NCI-H1694 treated with DMSO at 0.1 percent for 48 hours (cell line): ENCODE results near the gene CTNND2.
"Not testable (repeated sequence)": the region's sequence is repeated elsewhere in the genome, so short reads cannot be mapped to it uniquely, and the experiment has no call there.

ENCODE experiments used
- DNase-seq: peaks from one replicate; lab custom pipeline; 2025; lab: John Stamatoyannopoulos, UW

CTNND2 gene

GRCh38 chr5:11076945-11077613 is 827.2 kb downstream of the CTNND2 start:
- no peak for DNase-seq

DNA sequence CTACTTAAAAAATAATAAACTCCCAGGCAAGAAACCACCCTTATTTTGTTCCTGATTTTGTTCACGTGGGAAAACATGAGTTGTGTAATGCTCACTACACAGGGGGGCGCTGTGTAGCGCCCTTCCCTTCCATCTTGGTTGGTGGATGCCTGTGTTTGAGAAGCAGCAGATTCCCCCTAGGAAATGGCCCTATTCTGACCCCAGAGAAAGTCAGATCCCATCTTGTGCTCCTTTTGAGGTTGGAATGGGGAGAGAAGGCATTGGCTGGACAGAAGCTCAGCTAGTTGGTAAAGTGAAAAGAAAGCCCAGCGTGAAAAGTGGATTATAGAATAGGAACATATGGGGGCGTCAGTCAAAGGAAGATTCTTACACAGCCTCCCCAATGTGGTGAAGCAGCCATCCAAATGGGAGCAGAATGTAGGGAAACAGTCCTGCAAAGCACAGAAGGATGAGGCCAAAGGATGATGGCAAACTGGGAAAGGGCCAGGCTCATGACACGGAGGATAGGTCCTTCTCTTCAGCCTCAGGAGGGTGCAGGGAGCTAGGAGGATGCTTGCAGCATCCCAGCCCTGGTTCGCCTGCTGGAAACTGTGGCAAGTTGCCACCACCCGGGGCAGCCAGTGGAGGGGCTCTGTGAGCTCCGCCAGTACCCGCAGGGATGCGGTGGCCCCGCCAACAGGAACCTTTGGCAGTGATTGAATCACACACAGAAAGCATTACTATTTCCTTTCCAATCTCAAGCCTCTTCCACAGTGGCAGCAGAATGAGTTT is 829.0 kb downstream of the CTNND2 start:
- DNase-seq, result peak; percentile 36

DNA sequence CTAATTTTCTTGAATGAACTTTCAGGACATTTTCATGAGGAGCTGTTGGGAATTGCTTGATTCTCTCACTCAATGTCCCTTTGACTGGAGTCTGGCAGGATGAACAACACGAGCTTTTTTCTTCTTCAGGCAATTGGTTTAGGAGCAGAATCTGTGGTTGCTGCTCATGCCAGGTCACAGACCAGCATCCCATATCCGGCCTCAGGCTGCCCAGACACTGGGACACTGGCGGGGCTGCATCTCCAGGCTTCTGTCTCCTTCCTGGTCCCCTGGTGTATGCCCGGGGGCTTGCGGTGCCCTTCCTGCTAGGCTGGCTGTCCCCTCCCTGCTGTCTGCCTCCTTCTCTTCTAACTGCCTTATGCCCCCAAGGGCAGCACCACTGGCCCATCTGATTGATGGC is 831.7 kb downstream of the CTNND2 start:
- DNase-seq, result no peak

DNA sequence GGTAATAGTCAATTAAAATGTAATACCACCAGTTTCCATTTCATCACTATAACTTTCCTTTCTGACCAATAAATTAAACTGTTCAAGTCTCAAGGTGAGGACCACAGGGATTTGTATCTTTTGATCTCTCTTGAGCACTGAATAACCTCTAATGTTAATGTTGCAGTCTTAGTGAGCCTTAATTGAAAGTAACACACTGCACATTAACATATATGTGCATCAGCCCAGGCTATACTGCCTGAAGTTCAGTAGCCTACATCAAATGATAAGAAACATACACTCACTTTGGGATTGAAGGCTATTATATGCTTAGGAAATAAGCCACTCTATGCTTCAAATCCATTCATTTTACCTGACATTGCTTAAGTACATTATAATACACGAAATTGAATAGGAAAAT is 832.2 kb downstream of the CTNND2 start:
- no peak for DNase-seq

DNA sequence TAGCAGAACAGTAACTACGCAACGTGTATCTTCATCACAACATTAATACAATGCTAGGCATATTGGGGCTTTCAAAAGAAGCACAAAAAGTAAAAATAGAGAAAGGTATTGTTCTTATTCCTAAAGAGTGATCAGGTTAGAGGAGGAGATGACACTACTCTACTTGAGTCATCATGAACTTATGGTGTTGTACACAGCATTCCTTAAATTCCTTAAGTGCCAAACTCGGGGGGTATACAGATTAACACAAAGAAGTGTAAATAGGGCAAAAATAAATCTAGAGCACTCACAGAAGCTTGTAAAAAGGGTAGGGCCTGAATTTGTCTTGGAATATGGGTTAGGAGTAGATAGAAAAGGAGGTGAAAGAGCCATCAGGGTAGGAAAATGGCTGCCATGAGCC is 835.2 kb downstream of the CTNND2 start:
- DNase-seq, result no peak

DNA sequence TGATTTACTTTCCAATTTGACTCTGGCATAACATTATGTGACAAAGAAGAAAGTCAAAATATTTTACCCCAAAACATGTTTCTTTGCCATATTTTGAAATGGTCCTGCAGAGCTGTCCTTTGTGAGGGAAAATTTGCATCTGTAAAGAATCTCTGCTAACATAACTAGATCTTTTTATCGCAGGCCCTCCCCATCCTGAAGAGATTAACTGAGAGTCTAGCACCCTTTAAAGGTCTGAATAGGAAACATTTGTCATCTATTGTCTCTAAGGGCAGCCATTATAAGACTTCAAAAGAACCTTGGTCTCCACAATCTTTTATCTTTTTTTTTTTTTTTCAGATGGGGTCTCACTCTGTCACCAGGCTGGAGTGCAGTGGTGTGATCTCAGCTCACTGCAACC is 838.5 kb downstream of the CTNND2 start:
- not testable (repeated sequence) for DNase-seq

DNA sequence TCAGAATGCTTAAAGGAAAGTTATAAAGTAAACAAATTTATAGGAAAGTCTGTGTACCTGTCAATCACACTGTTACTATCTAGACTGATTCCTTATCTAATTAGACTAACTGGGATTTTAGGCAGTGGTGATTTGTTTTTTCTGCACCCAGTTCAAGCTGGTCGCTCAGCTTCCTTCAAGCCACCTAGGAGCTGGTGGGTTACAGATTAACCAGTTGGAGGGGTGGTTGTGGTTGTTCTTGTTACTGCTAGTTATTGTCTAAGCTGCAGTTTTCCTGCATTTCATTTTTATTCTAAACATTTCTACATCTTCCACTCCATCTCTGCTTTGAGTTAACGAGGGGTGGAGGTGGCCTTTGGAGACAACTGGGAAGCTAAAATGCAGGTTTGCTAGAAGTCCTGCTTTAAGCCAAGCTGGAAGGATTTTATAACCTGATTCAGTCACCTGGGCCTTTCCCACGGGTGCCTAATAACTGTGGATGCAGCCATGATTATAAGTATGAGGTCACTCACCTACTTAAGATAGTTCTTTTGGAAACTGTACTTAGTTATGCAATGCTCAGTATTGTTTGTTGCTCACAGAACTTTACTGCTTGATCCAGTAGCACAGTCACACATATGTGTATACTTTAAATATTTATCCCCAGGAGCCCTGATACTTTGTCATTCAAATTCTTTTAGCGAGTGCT is 839.3 kb downstream of the CTNND2 start:
- no peak for DNase-seq

GRCh38 chr5:11062397-11062796 is 841.8 kb downstream of the CTNND2 start:
- DNase-seq, result no peak

DNA sequence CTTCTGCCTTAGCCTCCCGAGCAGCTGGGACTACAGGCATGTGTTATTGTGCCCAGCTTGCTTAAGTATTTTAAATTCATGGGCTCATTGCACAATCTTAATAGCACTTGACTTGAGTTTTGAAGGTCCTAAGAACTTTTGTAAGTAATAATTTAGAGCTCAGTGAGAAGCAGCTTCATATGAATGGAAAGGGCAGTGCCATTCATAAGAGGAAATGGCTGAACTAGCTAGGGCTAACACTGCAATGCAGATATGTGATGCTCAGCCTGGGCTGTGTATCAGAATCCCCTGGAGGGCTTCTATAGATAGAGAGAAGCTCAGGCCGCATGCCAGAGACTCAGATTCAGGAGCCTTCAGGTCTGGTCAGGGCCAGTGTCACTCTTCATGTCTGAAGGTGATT is 847.7 kb downstream of the CTNND2 start:
- DNase-seq, result no peak

- DNase-seq, result no peak
Measured at GRCh38 chr5:11054014-11054413, 850.2 kb downstream of the CTNND2 start.

GRCh38 chr5:11052871-11053270 is 851.4 kb downstream of the CTNND2 start:
- DNase-seq, result no peak

GRCh38 chr5:11050596-11051304 is 853.5 kb downstream of the CTNND2 start:
- DNase-seq, result no peak

DNA sequence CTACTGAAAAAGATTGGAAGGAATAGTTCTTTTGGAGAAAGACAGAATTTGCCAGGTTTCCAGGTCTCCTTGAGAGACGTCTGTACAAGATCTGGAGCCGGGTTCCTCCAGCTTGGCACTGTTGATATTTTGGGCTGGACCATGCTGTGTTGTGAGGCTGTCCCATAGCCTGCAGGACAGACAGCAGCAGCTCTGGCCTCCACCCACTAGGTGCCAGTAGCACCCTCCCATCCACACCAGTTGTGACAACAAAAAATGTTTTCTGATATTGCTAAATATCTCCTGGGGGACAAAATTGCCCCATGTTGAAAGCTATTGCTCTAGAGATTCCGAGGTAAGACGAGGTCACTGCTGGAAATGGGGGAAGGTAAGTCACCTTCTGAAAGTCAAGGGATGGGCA is 855.5 kb downstream of the CTNND2 start:
- no peak for DNase-seq

DNA sequence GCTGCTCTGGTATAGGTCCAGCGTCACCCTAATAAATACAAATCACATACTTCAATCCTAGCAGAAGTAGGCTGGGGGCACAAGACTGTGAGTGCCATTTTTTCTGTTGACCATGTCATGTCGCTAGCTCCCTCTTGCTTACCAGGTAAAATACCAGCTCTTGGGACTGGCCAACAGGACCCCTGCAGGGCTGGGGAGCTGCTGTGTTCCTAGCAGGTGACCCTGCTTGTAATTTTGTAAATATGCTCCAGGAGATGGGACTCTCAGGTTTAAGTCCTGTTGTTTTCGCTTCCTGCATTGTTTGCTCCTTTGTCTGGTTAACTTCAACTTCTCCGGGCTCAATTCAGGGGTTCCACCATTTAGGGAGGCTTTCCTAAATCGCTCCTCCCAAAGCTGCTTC is 856.6 kb downstream of the CTNND2 start:
- DNase-seq, result no peak

- no peak for DNase-seq
Measured at GRCh38 chr5:11047030-11047429, 857.2 kb downstream of the CTNND2 start.

- no peak for DNase-seq
Measured at GRCh38 chr5:11046160-11046559, 858.1 kb downstream of the CTNND2 start.

DNA sequence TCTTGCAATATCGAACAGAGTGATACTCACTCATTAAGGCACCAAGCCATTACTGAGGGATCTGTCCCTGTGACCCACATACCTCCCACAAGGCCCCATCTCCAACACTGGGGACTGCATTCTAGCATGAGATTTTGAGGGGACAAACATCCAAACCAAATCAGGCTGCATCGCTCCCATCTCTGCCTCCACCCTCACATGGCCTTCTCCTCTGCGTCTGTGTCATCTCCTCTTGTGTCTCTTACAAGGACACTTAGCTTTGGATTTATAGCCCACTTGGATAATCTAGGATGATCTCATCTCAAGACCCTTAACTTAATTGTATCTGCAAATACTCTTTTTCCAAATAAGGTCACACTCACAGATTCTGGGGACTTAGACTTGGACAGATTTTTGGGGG is 858.8 kb downstream of the CTNND2 start:
- no peak for DNase-seq

DNA sequence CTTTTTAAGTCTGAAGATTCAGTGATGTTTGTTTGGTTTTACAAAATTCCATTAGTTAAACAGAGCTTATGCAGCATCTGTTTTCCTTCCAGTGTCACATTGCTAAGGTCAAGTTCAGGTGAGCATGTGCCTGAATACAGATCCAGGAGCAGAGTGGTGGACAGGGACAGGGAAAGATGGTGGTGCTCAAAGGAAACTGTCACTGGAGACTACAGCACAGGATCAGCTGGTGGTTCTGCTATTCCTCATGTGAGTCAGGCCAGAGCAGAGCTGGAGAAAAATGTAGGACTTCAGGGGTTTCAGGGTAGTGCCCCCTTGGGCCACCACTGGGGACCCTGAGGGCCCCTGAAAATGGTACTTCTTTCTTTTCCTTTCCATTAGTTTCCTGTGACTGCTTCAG is 859.7 kb downstream of the CTNND2 start:
- no peak for DNase-seq

DNA sequence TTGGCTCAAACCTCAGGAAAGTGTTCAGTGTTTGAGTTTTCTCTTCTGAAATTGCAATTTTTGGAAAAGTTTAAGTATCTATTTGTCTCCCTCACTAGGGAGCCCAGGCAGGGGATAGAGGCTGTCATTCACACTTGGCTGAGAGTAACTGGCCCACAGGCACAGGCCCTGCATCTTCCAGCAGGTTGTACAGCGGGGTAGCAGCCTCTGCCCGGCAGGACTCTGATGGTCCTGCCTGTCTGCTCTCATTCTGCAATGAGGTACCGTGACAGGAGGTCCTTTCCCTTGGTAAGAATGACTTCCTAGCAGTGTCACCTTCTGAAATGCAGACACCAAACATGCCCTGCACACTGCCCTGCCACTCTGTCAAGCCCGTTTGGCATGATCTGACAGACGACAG is 860.4 kb downstream of the CTNND2 start:
- no peak for DNase-seq

GRCh38 chr5:11040345-11040744 is 863.9 kb downstream of the CTNND2 start:
- DNase-seq, result no peak

- no peak for DNase-seq
Measured at GRCh38 chr5:11038772-11039171, 865.5 kb downstream of the CTNND2 start.

DNA sequence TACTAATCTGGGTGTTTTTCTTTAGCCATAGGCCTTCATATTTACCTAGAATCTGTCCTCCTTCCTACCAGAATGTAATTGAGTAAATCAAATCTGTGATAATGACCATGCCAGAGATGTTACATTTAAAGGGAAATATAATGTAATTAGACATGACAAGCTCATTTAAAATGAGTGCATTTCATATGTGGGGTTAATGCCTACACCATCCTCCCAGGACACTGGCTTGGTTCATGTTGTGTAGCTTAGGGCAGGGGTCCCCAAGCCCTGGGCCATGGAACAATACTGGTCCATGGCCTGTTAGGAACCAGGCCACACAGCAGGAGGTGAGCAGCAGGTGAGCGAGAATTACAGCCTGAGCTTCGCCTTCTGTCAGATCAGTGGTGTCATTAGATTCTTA is 866.3 kb downstream of the CTNND2 start:
- no peak for DNase-seq

- no peak for DNase-seq
Measured at GRCh38 chr5:11037080-11037479, 867.2 kb downstream of the CTNND2 start.
